Uterus (tissue), 4 donors: ENCODE results near the gene STAB2. TPM values are rescaled to one million over a fixed set of nuclear protein-coding genes. Genes with fewer than 3 reads are reported as not detected.

Experiments
- DNase-seq, 2 donors: peaks; one replicate each; pipeline ENCODE4 v3.0.0-alpha.2; 2019 to 2020
- H3K27ac ChIP-seq, 2 donors: fragments of 200-600 bp; sonication (generic); 1 replicate in 1 of 2; 2 replicates in 1 of 2; pipeline ENCODE4 v1.5.1; 2016 to 2018
- H3K27me3 ChIP-seq, 2 donors: fragments of 200-600 bp; sonication (generic); one replicate each; pipeline ENCODE4 v1.5.1; 2018 to 2019; ENCODE audit warnings: control low read depth in 1 of 2
- H3K36me3 ChIP-seq, 2 donors: fragments of 200-600 bp; sonication (generic); one replicate each; pipeline ENCODE4 v1.5.1; 2019; ENCODE audit warnings: control low read depth in 1 of 2
- H3K4me1 ChIP-seq, 2 donors: fragments of 200-600 bp; sonication (generic); one replicate each; pipeline ENCODE4 v1.5.1; 2018 to 2019; ENCODE audit warnings: control low read depth in 1 of 2
- H3K4me3 ChIP-seq, 2 donors: fragments of 200-600 bp; sonication (generic); 1 replicate in 1 of 2; 2 replicates in 1 of 2; pipeline ENCODE4 v1.5.1; 2018 to 2019; ENCODE audit warnings: mild to moderate bottlenecking in 1 of 2
- H3K9me3 ChIP-seq, 2 donors: fragments of 200-600 bp; sonication (generic); one replicate each; pipeline ENCODE4 v1.5.1; 2019; ENCODE audit warnings: control low read depth in 1 of 2
- POLR2A ChIP-seq, 2 donors: fragments of 450-650 bp; IDR thresholded peaks; one replicate each; pipeline ENCODE4 v1.6.1; 2016; ENCODE audit warnings: antibody characterized with exemption in 2 of 2, mild to moderate bottlenecking in 1 of 2, moderate library complexity in 1 of 2
- intact Hi-C: fragments of 100-400 bp; cut with DNase I; formaldehyde crosslinking; loops from one replicate; pipeline ENCODE4 v1.15.1; 2023; ENCODE audit warnings: low total_unique reads
- total RNA-seq, 4 donors: library from RNA; depleted of rRNA in 3 of 4; stranded (reverse); fragments of >200 nt in 3 of 4; gene quantifications; one replicate each; pipeline versions ENCODE4 v1.1.0 to v1.2.4, GENCODE V29; 2014 to 2023
- TF ChIP-seq, protein P1 (sequence below), 4 experiments: fragments of 200-600 bp in 2 of 4; fragments of 450-650 bp in 2 of 4; sonication (generic) in 2 of 4; IDR thresholded peaks; one replicate each; pipeline ENCODE4 v1.5.1; 2016 to 2019; ENCODE audit warnings: antibody characterized with exemption in 4 of 4, mild to moderate bottlenecking in 2 of 4, moderate library complexity in 1 of 4
- donor health status: DM: yes; HTN: yes; CAD: no.

The STAB2 gene
- total RNA-seq, 4 donors from 2014 or later = 0.21 to 19.4 (median 2.6) TPM; not detected in 1

DNA sequence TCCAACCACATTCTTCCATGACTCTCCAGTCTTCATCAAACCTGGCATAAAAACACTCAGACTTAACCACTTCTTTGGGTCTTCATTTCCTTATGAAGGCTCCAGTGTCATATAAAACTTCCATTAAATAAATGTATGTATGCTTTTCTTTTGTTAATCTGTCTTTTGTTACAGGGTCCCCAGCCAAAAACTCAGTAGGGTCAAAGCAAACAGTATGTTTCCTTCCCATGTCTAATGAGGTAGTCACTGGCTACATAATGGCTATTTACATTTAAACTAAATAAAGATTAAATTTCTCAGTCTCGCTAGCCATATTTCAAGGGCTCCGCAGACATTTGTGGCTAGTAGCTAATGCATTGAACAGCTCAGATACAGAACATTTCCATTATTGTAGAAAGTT lies 40.1 kb upstream of the STAB2 start:
- intact Hi-C loops = no loop called here
- Histone ChIP-seq H3K4me3 (no peak overlapping the region), H3K4me1 (no peaks in the 10 kb centered on the region), H3K36me3 (no peaks in the 10 kb centered on the region), H3K27ac (no peak overlapping the region), H3K27me3 (peaks cover 0 to 5% of the 10 kb centered on the region in 2 donors), H3K9me3 (no peaks in the 10 kb centered on the region)
- TF ChIP-seq POLR2A (IDR thresholded peaks at IDR 0.05) = no peak
- TF ChIP-seq, protein P1, sequence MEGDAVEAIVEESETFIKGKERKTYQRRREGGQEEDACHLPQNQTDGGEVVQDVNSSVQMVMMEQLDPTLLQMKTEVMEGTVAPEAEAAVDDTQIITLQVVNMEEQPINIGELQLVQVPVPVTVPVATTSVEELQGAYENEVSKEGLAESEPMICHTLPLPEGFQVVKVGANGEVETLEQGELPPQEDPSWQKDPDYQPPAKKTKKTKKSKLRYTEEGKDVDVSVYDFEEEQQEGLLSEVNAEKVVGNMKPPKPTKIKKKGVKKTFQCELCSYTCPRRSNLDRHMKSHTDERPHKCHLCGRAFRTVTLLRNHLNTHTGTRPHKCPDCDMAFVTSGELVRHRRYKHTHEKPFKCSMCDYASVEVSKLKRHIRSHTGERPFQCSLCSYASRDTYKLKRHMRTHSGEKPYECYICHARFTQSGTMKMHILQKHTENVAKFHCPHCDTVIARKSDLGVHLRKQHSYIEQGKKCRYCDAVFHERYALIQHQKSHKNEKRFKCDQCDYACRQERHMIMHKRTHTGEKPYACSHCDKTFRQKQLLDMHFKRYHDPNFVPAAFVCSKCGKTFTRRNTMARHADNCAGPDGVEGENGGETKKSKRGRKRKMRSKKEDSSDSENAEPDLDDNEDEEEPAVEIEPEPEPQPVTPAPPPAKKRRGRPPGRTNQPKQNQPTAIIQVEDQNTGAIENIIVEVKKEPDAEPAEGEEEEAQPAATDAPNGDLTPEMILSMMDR (IDR thresholded peaks at IDR 0.05) = no peak
- no peak for DNase-seq

- Histone ChIP-seq H3K27ac (no peak overlapping the region), H3K27me3 (peaks cover 0 to 5% of the 10 kb centered on the region in 2 donors), H3K36me3 (no peaks in the 10 kb centered on the region), H3K9me3 (no peaks in the 10 kb centered on the region), H3K4me3 (no peak overlapping the region), H3K4me1 (no peaks in the 10 kb centered on the region)
- TF ChIP-seq, protein P1 (IDR thresholded peaks at IDR 0.05) = no peak
- TF ChIP-seq POLR2A (IDR thresholded peaks at IDR 0.05) = no peak
- intact Hi-C loops = no loop called here
- DNase-seq = no peak
These were observed 39.7 kb upstream of the STAB2 start for GRCh38 chr12:103547376-103547775.

DNA sequence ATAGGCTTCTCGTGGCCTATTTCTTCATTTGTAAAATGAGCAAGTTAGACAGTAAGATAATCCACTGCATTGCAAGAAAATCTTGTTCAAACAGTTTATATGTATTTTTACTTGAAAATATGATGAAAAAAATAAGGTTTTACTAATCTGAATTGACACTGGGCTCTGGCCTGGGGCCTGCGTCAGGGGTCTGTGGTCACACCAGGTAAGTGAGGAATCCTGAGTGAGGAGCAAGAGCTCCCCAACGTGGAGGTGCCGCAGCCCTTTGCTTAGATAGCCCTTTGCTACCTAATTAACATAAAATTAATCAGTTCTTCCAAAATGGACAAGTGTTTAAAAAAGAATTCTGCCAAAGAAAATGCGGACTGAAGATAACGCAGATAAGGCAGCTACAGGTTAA lies 39.1 kb upstream of the STAB2 start:
- no peak for DNase-seq

GRCh38 chr12:103548622-103549601 lies 38.2 kb upstream of the STAB2 start:
- H3K9me3 ChIP-seq = no peaks in the 10 kb centered on the region
- peak; percentile 46 to 55 for DNase-seq
- no peak overlapping the region for H3K27ac ChIP-seq
- intact Hi-C loops = no loop called here
- no peak overlapping the region for H3K4me3 ChIP-seq
- TF ChIP-seq, protein P1 (IDR thresholded peaks at IDR 0.05) = peak; percentile 67 to 78 (median 72)
- no peak for TF ChIP-seq POLR2A (IDR thresholded peaks at IDR 0.05)
- H3K27me3 ChIP-seq = peaks cover 0 to 5% of the 10 kb centered on the region in 2 donors
- no peaks in the 10 kb centered on the region for H3K4me1 ChIP-seq
- no peaks in the 10 kb centered on the region for H3K36me3 ChIP-seq

More for the DNA sequence above, 39.1 kb upstream of the STAB2 start:
- Histone ChIP-seq H3K36me3 (no peaks in the 10 kb centered on the region), H3K27ac (no peak overlapping the region), H3K4me3 (no peak overlapping the region), H3K27me3 (peaks cover 0 to 5% of the 10 kb centered on the region in 2 donors), H3K9me3 (no peaks in the 10 kb centered on the region), H3K4me1 (no peaks in the 10 kb centered on the region)
- no peak for TF ChIP-seq POLR2A (IDR thresholded peaks at IDR 0.05)
- TF ChIP-seq, protein P1 (IDR thresholded peaks at IDR 0.05) = no peak
- intact Hi-C loops = no loop called here
